ENCODE data around the gene OVCA2.

Gene OVCA2

GRCh38 chr17:2055292-2056205 is 13.7 kb downstream of the OVCA2 start:
- DNase-seq: peak; percentile 46 to 48

GRCh38 chr17:2056206-2057174 is 14.7 kb downstream of the OVCA2 start:
- DNase-seq: peak; percentile 53 to 63

GRCh38 chr17:2057175-2057759 is 15.4 kb downstream of the OVCA2 start:
- no peak for DNase-seq

GRCh38 chr17:2057760-2058585 is 16.2 kb downstream of the OVCA2 start:
- no peak for DNase-seq

GRCh38 chr17:2058586-2059546 is 17.0 kb downstream of the OVCA2 start:
- DNase-seq: peak; percentile 57 to 60

GRCh38 chr17:2059547-2060384 is 17.9 kb downstream of the OVCA2 start:
- DNase-seq: no peak

- no peak for DNase-seq
These were observed 18.5 kb downstream of the OVCA2 start for GRCh38 chr17:2060385-2060658.

- DNase-seq: no peak
These were observed 19.0 kb downstream of the OVCA2 start for GRCh38 chr17:2060681-2061440.

- no peak for DNase-seq
These were observed 19.7 kb downstream of the OVCA2 start for GRCh38 chr17:2061441-2061958.

GRCh38 chr17:2062571-2063183 is 20.9 kb downstream of the OVCA2 start:
- DNase-seq: no peak

GRCh38 chr17:2063261-2064146 is 21.7 kb downstream of the OVCA2 start:
- DNase-seq: no peak

- DNase-seq: no peak
These were observed 22.3 kb downstream of the OVCA2 start for GRCh38 chr17:2064147-2064489.

- no peak for DNase-seq
These were observed 22.7 kb downstream of the OVCA2 start for GRCh38 chr17:2064520-2064971.

GRCh38 chr17:2064980-2065785 is 23.4 kb downstream of the OVCA2 start:
- DNase-seq: peak; percentile 45 to 51

GRCh38 chr17:2065949-2066400 is 24.2 kb downstream of the OVCA2 start:
- DNase-seq: no peak

- DNase-seq: no peak
These were observed 25.3 kb downstream of the OVCA2 start for GRCh38 chr17:2067048-2067561.
